ENCODE data around the gene CABLES2.

The CABLES2 gene

DNA sequence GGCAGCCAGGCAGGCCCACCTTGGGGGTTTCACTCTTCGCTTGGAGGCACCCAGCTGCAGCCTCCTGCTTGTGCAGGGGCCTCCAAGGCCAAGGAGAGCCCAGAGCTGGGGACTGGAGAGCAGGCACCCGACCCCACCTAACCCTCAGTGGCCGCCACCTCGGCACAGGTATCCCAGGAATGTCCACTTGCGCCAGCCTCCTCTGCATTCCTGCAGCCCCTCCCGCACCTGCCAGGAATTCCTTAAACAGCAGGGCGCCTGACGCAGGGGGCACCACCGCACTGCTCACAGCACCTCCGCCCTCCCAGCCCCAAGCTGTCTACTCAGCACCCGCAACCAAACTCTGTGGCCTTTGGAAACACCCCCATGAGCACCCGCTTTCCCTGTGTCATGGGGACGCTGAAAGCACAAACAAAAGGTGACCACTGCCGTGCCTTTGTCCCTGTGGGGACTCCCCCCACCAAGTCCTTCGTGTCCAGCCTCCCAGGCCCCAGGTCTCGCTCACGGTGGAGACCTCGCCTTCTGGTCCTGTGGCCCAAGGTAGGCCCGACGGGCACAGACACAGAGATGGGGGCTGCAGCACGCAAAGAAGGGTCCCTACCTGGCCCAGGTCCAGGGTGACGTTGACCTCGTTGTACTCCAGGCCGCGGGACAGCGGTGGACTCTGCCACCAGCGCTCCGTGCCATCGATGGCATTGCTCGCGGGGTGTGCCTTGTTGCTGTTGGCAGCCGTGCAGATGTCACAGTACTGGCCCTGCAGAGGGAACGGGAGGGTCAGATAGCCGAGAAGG is 45.1 kb downstream of the CABLES2 start:
- DNase-seq (ENCODE audit: low read depth), result no peak

DNA sequence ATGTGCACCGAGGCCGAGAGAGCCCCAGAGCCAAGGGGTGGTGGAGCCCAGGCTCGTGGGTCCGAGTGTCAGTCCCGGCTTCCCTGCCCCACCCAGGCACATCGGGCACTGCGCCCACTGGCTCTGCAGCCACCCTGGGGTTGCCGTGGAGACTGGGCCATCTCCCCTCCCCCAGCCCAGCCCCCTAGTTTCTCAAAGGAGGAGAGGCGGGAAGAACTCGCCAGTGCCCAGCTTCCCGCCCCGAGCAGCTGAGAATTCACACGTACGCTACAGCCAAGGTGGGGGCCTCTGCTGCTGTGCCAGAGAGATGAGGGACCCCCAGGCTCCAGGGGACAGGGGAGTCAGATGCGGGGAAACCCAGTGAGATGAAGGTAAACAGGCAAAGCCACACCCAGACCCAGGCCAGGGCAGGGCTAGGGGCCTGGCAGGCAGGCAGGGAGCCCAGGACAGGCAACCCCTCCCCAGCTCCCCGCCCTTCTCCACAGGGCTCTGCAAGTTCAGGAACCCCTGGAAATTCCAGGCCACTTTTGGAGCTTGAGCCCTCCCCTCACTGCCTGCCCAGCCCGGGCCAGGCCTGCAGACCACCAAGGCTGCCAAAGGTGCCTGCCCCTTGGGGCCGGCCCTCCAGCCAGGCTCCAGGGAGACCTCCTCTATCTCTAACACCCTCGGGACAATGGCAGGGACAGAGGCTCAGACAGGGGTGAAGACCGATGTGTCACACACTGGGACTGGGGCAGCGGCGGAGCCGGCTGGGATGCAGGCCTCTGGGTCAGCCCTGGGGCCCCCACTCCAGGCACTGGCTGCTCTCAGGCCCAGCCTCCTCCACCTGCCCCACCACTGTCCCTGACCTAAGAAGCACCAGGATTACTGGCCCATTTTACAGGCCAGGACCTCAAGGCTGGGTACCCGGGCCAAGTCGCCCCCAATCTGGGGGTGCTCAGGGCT is 46.0 kb downstream of the CABLES2 start:
- DNase-seq (ENCODE audit: low read depth), result no peak

GRCh38 chr20:62359491-62360121 is 47.5 kb downstream of the CABLES2 start:
- DNase-seq (ENCODE audit: low read depth), result no peak

GRCh38 chr20:62359043-62359490 is 48.0 kb downstream of the CABLES2 start:
- DNase-seq (ENCODE audit: low read depth), result no peak

DNA sequence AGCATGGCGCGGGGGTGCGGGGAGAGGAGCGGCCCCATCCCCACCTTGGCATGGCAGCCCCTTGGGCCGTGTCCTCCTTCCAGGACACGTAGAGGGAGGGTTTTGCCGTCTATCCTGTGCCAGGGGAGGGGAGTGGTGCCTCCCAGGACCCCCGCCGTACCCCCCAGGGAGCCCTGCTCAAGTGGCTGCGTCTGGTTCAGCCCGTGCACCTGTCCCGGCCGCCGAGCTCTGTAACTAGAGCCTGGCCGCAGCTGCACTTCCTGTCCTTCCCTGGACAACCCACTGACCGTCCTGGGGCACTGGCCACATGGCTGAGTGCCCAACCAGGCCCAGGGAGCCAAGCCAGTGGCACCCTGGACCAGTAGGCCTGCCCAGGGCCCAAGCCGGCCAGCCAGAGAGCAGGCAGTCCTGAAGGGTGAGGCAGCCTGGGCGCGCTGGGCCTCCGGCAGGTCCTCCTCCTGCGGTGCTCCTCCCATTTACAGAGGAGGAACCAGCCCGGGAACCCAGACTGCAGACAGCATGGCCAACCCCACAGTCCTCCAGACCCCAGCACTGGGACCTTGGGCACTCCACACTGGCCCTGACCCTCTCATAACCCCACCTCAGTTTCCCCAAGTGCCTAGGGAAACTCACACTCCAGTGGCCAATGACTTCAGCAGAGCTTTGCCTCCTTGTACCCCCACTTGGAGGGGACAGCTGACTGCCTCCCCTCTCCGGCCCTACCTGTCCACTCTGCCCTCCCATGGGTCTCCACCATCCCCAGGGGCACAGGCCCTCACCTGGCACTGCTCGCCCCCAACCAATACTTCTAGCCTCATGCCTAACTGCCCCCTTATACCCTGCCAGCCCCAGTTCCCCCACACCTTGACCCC is 48.7 kb downstream of the CABLES2 start:
- no peak for DNase-seq (ENCODE audit: low read depth)

- DNase-seq (ENCODE audit: low read depth), result no peak
Observed at GRCh38 chr20:62357681-62358080, 49.4 kb downstream of the CABLES2 start.

DNA sequence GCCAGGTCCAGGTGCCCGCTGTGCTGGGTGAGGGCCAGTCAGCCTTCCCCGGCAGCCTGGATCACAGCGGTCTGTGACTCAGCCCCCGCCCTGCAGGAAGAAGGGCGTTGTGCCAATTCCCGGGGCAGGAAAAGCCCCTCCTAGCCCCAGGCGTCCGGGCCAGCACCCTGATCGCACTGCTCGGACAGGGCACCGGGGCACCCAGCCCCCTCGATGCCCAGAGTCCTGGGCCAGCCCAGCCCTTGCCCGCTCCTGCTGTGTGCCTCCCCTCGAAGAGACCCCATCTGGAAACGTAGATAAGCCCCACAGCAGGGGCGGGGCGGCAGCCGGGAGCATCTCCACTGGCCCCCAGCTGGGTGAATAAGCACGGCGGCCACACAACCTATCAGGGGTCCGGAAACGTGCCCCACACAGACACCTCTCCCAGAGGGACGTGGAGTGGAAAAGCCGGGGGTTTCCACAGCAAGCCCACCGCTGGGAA is 49.9 kb downstream of the CABLES2 start:
- no peak for DNase-seq (ENCODE audit: low read depth)

- DNase-seq (ENCODE audit: low read depth), result no peak
Observed at GRCh38 chr20:62356589-62357186, 50.4 kb downstream of the CABLES2 start.

- DNase-seq (ENCODE audit: low read depth), result no peak
Observed at GRCh38 chr20:62355878-62356588, 51.1 kb downstream of the CABLES2 start.

DNA sequence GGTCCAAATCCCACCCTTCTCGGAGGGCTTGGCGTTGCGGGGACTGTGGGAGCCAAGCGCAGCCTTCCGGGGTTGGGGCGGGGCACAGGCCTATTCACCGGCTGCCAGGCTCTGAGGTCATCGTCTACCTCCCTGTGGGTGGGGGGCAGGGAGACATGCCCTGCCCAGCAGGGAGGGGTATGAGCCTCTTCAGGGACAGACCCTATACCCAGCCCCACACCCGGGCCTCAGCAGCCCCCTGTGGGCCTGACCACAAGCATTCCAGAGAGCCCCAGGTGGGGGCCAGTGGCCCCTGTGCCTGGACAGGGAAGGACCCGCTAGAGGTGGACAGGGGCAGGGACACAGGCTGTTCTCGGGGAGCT is 51.6 kb downstream of the CABLES2 start:
- DNase-seq (ENCODE audit: low read depth), result no peak

DNA sequence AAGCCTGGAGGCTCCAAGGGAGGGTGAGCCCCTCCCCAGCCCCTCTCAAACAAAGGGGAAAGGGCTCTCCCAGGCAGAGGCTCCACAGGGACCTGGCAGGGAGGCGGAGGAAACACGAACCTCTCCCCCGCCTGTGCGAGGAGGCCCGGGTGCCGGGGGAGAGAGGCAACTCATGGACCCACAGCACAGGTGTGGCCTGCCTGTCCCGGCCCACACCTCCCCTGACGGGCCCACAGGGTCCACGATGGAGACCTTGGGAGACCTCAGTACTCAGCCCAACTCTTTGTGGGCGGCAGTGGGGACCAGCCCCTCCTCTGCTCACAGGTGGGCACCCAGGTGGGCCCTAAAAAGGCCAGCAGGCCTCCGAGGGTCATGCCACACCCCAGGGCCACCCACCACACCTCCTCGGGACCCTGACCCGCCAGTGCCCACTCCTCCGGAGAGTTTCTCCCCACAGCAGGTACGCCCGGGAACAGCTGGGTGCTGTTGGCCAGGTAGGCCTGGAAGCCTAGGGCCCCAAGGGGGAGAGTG is 52.2 kb downstream of the CABLES2 start:
- DNase-seq (ENCODE audit: low read depth), result no peak

DNA sequence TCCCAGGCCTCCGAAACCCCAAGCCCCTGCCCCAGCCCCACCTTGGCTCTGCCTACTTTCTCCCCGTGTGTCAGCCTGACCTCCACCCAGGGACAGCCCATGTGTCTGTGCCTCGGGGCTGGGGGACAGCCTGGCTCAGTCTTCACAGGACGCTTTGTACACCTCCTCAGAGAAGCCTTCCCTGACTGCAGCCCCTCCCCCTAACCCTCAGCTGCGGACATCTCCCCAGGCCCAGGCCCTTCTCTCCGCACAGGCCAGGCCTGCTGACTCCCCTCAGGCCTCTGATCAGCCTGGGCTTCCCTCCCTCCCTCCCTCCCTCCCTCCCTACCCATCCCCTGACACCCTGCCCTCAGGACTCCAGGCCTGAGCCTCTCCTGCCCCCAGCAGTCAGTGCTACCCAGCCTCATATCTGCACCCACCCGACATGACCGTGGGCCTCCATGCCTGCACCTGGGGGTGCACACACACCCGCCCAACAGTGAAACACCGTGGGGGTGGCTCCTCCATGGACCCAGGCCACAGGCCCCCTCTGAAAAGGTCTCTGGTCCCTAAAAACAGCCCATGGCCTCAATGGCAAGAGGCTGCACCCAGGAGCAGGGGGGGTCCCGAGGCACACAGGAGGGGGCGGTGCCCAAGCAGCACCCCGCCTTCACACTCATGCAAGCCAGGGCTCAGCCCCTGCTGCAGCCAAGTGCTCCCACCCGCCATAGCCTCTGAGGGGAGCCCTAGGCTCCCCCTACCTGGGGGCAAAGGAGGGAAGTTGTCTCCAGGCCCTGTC is 52.9 kb downstream of the CABLES2 start:
- DNase-seq (ENCODE audit: low read depth), result no peak

DNA sequence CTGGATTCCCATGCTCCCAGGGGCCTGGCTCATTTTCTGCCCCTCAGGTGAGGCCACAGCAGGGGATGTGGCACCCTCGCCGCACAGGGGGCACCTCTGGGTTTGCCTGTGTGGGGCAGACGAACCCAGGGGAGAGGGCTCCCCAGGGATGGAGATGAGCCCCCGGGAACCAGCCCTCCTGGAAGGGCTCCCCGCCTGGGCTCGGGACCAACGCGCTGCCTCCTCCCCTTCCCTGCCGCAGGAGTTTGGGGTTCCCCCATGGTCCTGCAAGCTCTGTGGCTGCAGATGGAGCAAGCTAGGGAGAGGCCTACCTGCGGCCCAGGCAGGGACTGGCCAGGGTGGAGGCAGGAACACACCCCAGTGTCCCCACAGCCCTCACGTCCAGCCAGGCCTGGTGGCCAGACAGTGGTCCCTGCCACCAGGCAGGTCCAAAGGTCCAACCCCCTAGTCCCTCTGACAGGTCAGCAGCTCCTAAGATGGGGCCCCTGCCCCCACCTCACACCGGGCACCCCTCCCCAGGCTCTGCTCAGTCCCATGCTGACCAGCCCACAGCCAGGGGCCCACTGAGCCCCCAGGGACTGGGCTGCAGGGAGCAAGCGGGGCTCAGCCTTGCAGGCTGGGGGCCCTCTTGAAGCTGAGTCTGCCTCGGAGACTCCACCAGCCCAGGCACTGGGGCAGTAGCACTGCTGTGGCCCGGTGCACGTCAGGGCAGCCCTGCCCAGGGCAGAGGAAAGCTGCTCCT is 53.6 kb downstream of the CABLES2 start:
- DNase-seq (ENCODE audit: low read depth), result no peak

DNA sequence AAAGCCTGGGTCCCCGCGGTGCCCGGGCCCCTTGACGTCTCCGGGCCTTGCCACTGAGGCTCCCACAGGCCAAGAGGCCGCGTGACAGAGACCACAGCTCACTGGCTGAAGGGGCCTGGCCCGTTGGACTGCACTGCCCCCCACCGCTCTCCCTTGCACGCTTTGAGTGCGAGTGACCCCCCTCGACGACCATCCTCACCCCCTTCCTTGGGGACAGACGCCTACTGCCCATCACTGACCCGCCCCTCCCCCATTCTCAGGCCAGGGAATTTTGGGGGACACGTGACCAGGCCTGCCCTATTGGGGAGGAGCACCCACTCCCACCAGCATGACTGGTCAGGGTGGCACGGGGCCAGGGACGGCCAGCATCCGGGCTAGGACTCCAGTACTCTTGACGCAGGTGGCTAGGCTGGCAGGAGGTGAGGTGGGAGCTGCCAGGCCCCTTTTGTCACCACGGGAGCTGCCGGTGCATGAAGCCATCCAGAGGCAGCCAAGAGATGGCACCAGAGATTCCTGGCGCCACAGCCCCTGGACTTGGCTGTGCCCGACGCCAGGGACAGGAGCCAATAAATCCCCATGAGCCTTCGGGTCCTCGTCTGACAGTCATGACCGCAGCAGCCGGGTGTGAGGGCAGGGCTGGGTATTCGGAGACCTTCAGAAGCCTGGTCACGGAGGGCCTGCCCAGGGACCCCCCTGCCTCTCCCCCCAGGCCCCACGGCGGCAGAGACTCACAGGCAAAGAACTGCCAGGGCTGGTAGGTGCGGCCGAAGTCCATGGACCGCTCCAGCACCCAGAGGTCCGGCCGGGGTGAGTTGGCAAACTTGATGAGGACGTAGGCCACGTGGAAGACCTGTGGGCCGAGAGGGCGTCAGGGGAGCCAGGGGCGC is 54.4 kb downstream of the CABLES2 start:
- no peak for DNase-seq (ENCODE audit: low read depth)

- no peak for DNase-seq (ENCODE audit: low read depth)
Observed at GRCh38 chr20:62351469-62352401, 55.4 kb downstream of the CABLES2 start.

DNA sequence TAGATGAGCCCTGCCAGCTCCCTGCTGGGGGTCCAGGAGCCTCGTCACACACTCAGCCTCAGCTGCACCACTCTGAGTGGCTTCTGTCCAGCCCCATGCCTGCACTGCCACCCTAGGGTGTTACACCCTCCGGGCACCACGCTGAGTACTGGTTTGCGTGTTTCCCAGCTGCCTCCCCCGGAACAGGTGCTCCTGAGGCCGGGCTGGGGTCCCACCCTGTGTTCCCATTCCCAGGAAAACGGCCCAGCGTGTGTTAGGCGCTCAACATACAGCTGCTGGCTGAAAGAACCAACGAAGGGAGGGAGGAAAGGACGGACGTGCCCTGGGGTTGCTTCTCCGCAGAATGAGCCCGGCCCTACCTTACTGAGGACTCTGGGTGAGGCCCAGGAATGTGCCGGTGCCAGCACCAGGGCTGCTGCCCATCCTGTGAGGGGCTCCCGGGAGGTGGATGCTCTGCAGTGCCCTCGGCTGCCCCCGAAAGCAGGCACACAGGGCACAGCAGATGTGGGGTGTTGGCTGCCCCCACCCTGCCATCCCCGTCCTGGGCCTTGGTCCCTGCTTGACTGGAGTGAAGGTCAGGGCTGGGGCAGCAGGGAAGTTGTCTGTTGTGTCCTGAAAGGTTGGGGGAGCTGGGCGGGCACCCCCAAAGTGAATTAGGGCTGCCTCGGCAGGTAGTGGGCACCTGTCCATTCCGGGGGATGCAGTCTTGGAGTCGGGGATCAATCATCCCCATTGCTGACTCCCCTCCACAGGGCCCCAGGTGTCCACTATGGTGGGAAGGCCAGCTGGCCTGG is 56.3 kb downstream of the CABLES2 start:
- DNase-seq (ENCODE audit: low read depth), result no peak

Data from stimulated activated CD8-positive, alpha-beta memory T cell treated with anti-CD3 and anti-CD28 coated beads, Interleukin-12 subunit alpha, Interleukin-12 subunit beta, amount 100 ng/mL, for 4 hours (primary cell).